Measurements from ENCODE around the gene SRGAP3. TPM values are rescaled to one million over a fixed set of nuclear protein-coding genes. Genes with fewer than 3 reads are reported as not detected.

Gene SRGAP3
- total RNA-seq, 2 experiments from 2014 or later: 1.8 to 2.5 TPM

- ChIA-PET POLR2A (no interaction called here), CTCF (interaction anchor here (1.2 kb wide), 1 partner anchor 14 kb away, joined by 3 read pairs; no protein-coding TSS in a partner anchor)
- Mint-ChIP-seq H3K9me3 (no peaks in the 10 kb centered on the region), H3K4me3 (no peak overlapping the region), H3K36me3 (ENCODE audit: low read depth) (no peaks in the 10 kb centered on the region), H3K27ac (no peak overlapping the region), H3K27me3 (no peaks in the 10 kb centered on the region), H3K4me1 (ENCODE audit: low read depth) (no peaks in the 10 kb centered on the region)
- ATAC-seq (no peak), DNase-seq (no peak)
- TF ChIP-seq CTCF (IDR thresholded peaks at IDR 0.05): no peak
- intact Hi-C loops (cut with micrococcal nuclease): no loop called here
Measured at GRCh38 chr3:9102240-9102981, 147.0 kb downstream of the SRGAP3 start.

GRCh38 chr3:9101286-9101685 lies 148.2 kb downstream of the SRGAP3 start:
- Mint-ChIP-seq H3K9me3 (no peaks in the 10 kb centered on the region), H3K27ac (no peak overlapping the region), H3K27me3 (no peaks in the 10 kb centered on the region), H3K4me3 (no peak overlapping the region), H3K36me3 (ENCODE audit: low read depth) (no peaks in the 10 kb centered on the region), H3K4me1 (ENCODE audit: low read depth) (no peaks in the 10 kb centered on the region)
- ChIA-PET CTCF (no interaction called here), POLR2A (no interaction called here)
- DNase-seq: no peak
- ATAC-seq: no peak
- intact Hi-C loops (cut with micrococcal nuclease): no loop called here
- no peak for TF ChIP-seq CTCF (IDR thresholded peaks at IDR 0.05)

GRCh38 chr3:9100513-9100894 lies 148.9 kb downstream of the SRGAP3 start:
- TF ChIP-seq CTCF (IDR thresholded peaks at IDR 0.05): no peak
- ATAC-seq (no peak), DNase-seq (no peak)
- ChIA-PET CTCF (no interaction called here), POLR2A (no interaction called here)
- Mint-ChIP-seq H3K27ac (no peak overlapping the region), H3K36me3 (ENCODE audit: low read depth) (no peaks in the 10 kb centered on the region), H3K4me1 (ENCODE audit: low read depth) (no peaks in the 10 kb centered on the region), H3K4me3 (no peak overlapping the region), H3K9me3 (no peaks in the 10 kb centered on the region), H3K27me3 (no peaks in the 10 kb centered on the region)
- intact Hi-C loops (cut with micrococcal nuclease): no loop called here

DNA sequence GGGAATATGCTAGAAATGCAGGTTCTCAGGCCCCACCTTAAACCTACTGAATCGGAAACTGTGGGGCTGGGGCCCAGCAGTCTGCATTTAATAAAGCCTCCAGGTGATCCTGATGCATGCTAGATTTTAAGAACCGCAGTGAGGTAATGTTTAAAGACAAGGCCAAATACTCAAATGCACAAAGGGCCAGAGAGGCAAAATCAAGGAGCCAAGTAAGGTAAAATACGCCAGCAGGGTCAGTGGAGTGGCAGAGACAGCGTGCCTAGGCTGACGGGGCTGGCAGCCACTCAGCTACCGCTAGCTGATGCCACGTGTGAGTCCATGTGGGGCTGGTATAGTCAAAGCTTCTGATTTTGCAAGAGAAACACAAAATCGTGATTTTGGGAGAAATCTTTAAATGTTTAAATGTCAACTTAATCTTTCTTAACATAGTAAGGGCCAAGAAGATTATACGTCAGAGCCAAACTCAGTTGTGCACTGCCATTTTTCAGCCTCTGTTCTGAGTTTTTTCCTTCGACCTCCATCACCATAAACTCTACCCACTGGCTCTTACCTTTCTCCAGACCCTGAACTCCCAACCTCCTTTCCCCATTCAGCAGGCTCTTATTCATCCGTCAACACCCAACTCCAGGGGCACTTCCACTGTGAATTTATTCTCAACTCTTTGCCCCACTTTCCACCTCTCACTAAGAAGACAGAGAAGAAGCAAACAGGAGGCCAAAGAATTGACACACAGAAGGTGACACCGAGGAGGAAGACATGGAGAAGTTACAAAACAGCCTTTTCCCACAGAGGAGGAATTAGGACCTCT lies 149.5 kb downstream of the SRGAP3 start:
- ChIA-PET CTCF (no interaction called here), POLR2A (no interaction called here)
- TF ChIP-seq CTCF (IDR thresholded peaks at IDR 0.05): no peak
- no peaks in the 10 kb centered on the region for H3K27me3 Mint-ChIP-seq
- H3K4me1 Mint-ChIP-seq (ENCODE audit: low read depth): no peaks in the 10 kb centered on the region
- H3K27ac Mint-ChIP-seq: no peak overlapping the region
- ATAC-seq: no peak
- no peaks in the 10 kb centered on the region for H3K9me3 Mint-ChIP-seq
- H3K36me3 Mint-ChIP-seq (ENCODE audit: low read depth): no peaks in the 10 kb centered on the region
- no peak for DNase-seq
- H3K4me3 Mint-ChIP-seq: no peak overlapping the region
- intact Hi-C loops (cut with micrococcal nuclease): no loop called here

All from activated CD8-positive, alpha-beta T cell treated with anti-CD3 and anti-CD28 coated beads for 36 hours (primary cell).